ENCODE measurements around the gene SLC12A4. TPM values are rescaled to one million over a fixed set of nuclear protein-coding genes. Genes with fewer than 3 reads are reported as not detected.
"Not testable (repeated sequence)": the region's sequence is repeated elsewhere in the genome, so short reads cannot be mapped to it uniquely, and the experiment has no call there.

SLC12A4 gene
- total RNA-seq, 2 experiments from 2014 or later: 42.5 TPM

- H3K9me3 Mint-ChIP-seq (ENCODE audit: insufficient read depth); H3K36me3 Mint-ChIP-seq (ENCODE audit: low read depth); H3K27me3 Mint-ChIP-seq (ENCODE audit: low read depth): not testable (repeated sequence)
- CTCF ChIA-PET: interaction anchor here (0.8 to 3.0 kb wide), 9 partner anchors 10 to 64 kb away, joined by 3 to 16 read pairs (median 4); partner anchors contain the start of genes DDX28 and DUS2
- DNase-seq (peak; percentile 66), ATAC-seq (peak; percentile 83)
- Mint-ChIP-seq H3K4me1 (ENCODE audit: low read depth) (peaks cover 52% of the 10 kb centered on the region), H3K27ac (peak within 1 kb of the TSS; percentile 82), H3K4me3 (peak within 1 kb of the TSS; percentile 60)
- POLR2A ChIA-PET: interaction anchor here (0.7 to 3.7 kb wide), 17 partner anchors 9 to 193 kb away, joined by 3 to 48 read pairs (median 3); partner anchors contain the start of genes DDX28, DUS2, NFATC3 and PSKH1
These were observed 30.6 kb upstream of the SLC12A4 start, which contains the start of gene DPEP2 for GRCh38 chr16:67998779-67999688. DPEP2 (minus strand) TSS chr16:67999484; CDS start chr16:67993212, 6,272 bp downstream.

GRCh38 chr16:67998231-67998778, 29.9 kb upstream of the SLC12A4 start:
- not testable (repeated sequence) for H3K4me3 Mint-ChIP-seq; H3K9me3 Mint-ChIP-seq (ENCODE audit: insufficient read depth); DNase-seq; ATAC-seq; H3K27me3 Mint-ChIP-seq (ENCODE audit: low read depth); H3K36me3 Mint-ChIP-seq (ENCODE audit: low read depth)
- ChIA-PET POLR2A (interaction anchor here (0.8 to 3.7 kb wide), 10 partner anchors 15 to 87 kb away, joined by 3 to 48 read pairs (median 4); partner anchors contain the start of genes DDX28, DUS2, NFATC3 and PSMB10), CTCF (interaction anchor here (0.8 to 3.0 kb wide), 8 partner anchors 9 to 65 kb away, joined by 3 to 16 read pairs (median 4); partner anchors contain the start of genes DDX28 and DUS2)
- Mint-ChIP-seq H3K4me1 (ENCODE audit: low read depth) (peaks cover 58% of the 10 kb centered on the region), H3K27ac (peak overlapping the region; percentile 82)

GRCh38 chr16:67996666-67997065, 28.2 kb upstream of the SLC12A4 start:
- H3K36me3 Mint-ChIP-seq (ENCODE audit: low read depth): peaks cover 10% of the 10 kb centered on the region
- no peak for DNase-seq
- H3K27ac Mint-ChIP-seq: no peak overlapping the region
- ATAC-seq: no peak
- POLR2A ChIA-PET: interaction anchor here (1.3 kb wide), 1 partner anchor 27 kb away, joined by 4 read pairs; the partner anchor contains the start of genes DDX28 and DUS2
- CTCF ChIA-PET: interaction anchor here (0.6 to 1.8 kb wide), 3 partner anchors 44 to 113 kb away, joined by 3 to 5 read pairs (median 5); no protein-coding TSS in a partner anchor
- H3K4me1 Mint-ChIP-seq (ENCODE audit: low read depth): peaks cover 68% of the 10 kb centered on the region
- no peak overlapping the region for H3K4me3 Mint-ChIP-seq
- no peaks in the 10 kb centered on the region for H3K9me3 Mint-ChIP-seq (ENCODE audit: insufficient read depth)
- H3K27me3 Mint-ChIP-seq (ENCODE audit: low read depth): no peaks in the 10 kb centered on the region

DNA sequence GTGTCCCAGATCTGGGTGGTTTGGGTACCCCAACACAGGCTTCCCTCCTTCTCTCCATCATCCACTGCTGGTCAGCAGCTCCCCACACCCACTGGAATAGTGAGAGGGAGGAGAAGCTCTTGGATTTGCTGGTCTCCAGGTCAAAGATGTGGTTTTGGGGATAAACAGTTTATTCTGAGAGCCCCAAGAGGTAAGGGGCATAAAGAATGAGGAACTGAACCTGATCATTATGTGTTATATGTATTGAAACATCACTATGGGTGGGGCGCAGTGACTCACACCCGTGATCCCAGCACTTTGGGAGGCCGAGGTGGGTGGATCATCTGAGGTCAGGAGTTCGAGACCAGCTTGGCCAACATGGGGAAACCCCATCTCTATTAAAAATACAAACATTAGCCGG, 27.0 kb upstream of the SLC12A4 start:
- CTCF ChIA-PET: interaction anchor here (1.8 to 2.2 kb wide), 3 partner anchors 11 to 69 kb away, joined by 5 to 30 read pairs (median 14); no protein-coding TSS in a partner anchor
- ATAC-seq: no peak
- Mint-ChIP-seq H3K27ac (peak overlapping the region; percentile 81), H3K9me3 (ENCODE audit: insufficient read depth) (no peaks in the 10 kb centered on the region), H3K36me3 (ENCODE audit: low read depth) (peaks cover 10% of the 10 kb centered on the region), H3K27me3 (ENCODE audit: low read depth) (no peaks in the 10 kb centered on the region), H3K4me1 (ENCODE audit: low read depth) (peaks cover 61% of the 10 kb centered on the region), H3K4me3 (no peak overlapping the region)
- no peak for DNase-seq
- POLR2A ChIA-PET: interaction anchor here (0.8 to 1.3 kb wide), 3 partner anchors 28 to 49 kb away, joined by 3 to 4 read pairs (median 3); partner anchors contain the start of genes DDX28 and DUS2

GRCh38 chr16:67994040-67994408, 25.6 kb upstream of the SLC12A4 start:
- Mint-ChIP-seq H3K27ac (peak overlapping the region; percentile 97), H3K4me1 (ENCODE audit: low read depth) (peaks cover 47% of the 10 kb centered on the region), H3K4me3 (peak overlapping the region; percentile 78)
- H3K9me3 Mint-ChIP-seq (ENCODE audit: insufficient read depth); H3K36me3 Mint-ChIP-seq (ENCODE audit: low read depth); H3K27me3 Mint-ChIP-seq (ENCODE audit: low read depth): not testable (repeated sequence)
- ATAC-seq: peak; percentile 40
- ChIA-PET CTCF (interaction anchor here (0.7 to 2.2 kb wide), 16 partner anchors 9 to 234 kb away, joined by 3 to 30 read pairs (median 4); partner anchors contain the start of genes DDX28, DPEP2NB and DUS2), POLR2A (interaction anchor here (0.7 to 1.9 kb wide), 5 partner anchors 10 to 91 kb away, joined by 3 to 5 read pairs (median 4); partner anchors contain the start of genes DDX28, DUS2 and NFATC3)
- DNase-seq: peak; percentile 48

DNA sequence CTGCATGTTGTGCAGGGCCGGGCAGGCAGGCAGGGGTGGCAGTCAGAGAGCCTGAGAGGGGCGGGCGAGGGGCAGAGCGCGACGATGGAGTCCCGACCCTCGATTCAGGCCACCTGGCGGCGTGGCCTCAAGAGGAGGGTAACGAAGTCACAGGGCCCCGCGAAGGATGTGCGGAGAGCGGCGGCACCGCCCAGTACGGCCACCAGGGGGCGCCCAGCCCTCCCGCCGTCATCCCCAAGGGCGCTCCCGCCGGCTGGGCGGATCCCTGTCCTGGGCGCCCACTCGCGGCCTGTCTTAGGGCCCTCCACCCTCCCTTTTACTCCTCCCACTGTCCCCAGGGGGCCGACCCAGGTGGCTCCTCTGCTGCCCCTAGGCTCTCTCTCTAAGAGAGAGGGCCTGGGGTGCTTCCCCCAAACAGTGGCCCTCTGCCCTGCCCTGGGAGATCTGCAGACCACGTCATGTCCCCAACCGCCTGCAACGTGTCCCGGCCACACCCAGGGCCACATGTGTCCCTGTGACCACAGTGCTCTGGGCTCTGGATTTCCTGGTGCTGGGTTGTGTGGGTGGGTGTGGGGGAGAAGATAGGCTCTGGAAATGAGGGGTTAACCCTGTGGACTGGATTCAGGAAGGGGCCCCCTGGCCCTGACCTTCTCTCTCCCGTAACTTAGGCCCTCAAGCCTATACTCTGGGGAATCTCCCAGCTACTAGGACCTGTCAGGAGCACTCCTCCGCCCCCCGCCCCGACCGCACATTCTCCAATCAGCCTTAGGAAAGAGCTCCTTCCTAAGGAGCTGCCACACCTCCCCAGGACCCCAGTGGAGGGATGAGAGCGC, 25.0 kb upstream of the SLC12A4 start:
- CTCF ChIA-PET: interaction anchor here (0.7 to 2.2 kb wide), 16 partner anchors 9 to 235 kb away, joined by 3 to 30 read pairs (median 4); partner anchors contain the start of genes DDX28, DPEP2NB and DUS2
- peaks cover 42% of the 10 kb centered on the region for H3K4me1 Mint-ChIP-seq (ENCODE audit: low read depth)
- H3K36me3 Mint-ChIP-seq (ENCODE audit: low read depth): peaks cover 4% of the 10 kb centered on the region
- DNase-seq (peak; percentile 89), ATAC-seq (peak; percentile 93)
- H3K9me3 Mint-ChIP-seq (ENCODE audit: insufficient read depth): no peaks in the 10 kb centered on the region
- no peaks in the 10 kb centered on the region for H3K27me3 Mint-ChIP-seq (ENCODE audit: low read depth)
- POLR2A ChIA-PET: interaction anchor here (0.7 to 1.9 kb wide), 5 partner anchors 10 to 92 kb away, joined by 3 to 5 read pairs (median 4); partner anchors contain the start of genes DDX28, DUS2 and NFATC3
- H3K4me3 Mint-ChIP-seq: peak overlapping the region; percentile 78
- peak overlapping the region; percentile 97 for H3K27ac Mint-ChIP-seq

DNA sequence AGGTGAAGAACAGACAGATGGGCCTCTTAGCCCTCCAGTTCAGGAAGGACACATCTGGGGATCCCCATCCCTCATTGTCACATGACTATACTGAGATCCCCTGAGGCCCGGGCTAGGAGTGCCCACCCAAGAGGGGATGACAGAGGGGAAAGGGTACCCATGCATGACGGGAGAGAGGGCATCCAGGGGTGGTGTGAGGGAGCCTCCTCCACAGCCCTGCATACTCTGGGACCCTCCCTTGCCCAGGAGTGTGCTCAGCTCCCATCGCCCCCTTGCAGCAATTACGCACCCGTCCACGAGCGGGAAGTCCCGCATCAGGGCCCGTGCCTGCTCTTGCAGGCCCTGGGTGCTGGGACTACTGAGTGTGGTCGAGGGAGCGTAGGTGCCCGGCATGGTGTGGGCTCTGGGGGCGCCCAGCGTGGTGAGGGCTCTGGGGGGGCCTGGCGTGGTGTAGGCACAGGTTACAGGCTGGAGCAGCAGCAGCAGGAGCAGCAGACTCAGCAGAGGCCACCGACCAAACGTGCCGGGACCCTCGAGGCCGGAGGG, 24.3 kb upstream of the SLC12A4 start:
- ChIA-PET CTCF (interaction anchor here (1.0 to 2.5 kb wide), 6 partner anchors 9 to 274 kb away, joined by 3 to 18 read pairs (median 5); partner anchors contain the start of genes DDX28, DUS2 and GFOD2), POLR2A (no interaction called here)
- Mint-ChIP-seq H3K27me3 (ENCODE audit: low read depth) (no peaks in the 10 kb centered on the region), H3K4me1 (ENCODE audit: low read depth) (peaks cover 39% of the 10 kb centered on the region), H3K36me3 (ENCODE audit: low read depth) (peaks cover 4% of the 10 kb centered on the region), H3K9me3 (ENCODE audit: insufficient read depth) (no peaks in the 10 kb centered on the region), H3K27ac (peak overlapping the region; percentile 97), H3K4me3 (no peak overlapping the region)
- no peak for DNase-seq
- no peak for ATAC-seq

- H3K36me3 Mint-ChIP-seq (ENCODE audit: low read depth): no peaks in the 10 kb centered on the region
These were observed 21.6 kb upstream of the SLC12A4 start for GRCh38 chr16:67990018-67990386.

DNA sequence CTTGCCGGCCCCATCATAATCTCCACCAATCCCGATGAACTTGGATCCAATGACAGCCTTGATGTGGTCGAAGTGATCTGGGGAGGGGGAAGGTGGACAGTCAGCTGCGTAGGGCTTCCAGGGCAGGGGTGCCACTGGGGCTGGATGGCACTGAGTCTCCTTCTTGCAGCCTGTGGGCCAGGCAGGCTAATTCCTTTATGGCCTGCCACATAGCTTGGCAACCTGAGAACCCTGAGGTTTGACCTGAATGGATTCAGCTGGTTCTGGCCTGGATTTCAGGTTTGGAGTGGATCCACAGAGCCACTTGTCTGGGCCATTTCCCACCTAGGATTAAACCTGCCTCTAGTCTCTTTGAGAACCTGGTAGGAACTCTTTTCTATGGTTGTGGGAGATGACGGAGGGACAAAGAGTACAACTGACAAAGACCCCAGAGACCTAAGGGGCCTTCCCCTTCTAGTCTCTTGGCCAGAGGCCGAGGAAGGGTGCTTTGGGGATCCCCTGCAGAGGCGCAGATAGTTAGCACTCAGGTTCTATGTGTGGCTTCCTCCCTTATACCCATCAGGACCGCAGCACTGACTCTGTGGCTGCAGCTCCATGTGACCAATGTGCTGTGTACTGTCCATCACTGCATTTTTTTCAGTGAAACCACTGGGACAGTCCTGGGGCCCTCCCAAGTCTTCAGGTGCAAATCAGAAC, 21.0 kb upstream of the SLC12A4 start:
- ATAC-seq (no peak), DNase-seq (no peak)
- H3K4me1 Mint-ChIP-seq (ENCODE audit: low read depth): peaks cover 29% of the 10 kb centered on the region
- ChIA-PET POLR2A (interaction anchor here (2.1 kb wide), 1 partner anchor 10 kb away, joined by 4 read pairs; the partner anchor contains the start of gene DPEP2), CTCF (interaction anchor here (0.6 to 1.8 kb wide), 4 partner anchors 9 to 51 kb away, joined by 3 to 7 read pairs (median 5); no protein-coding TSS in a partner anchor)
- no peaks in the 10 kb centered on the region for H3K36me3 Mint-ChIP-seq (ENCODE audit: low read depth)
- H3K4me3 Mint-ChIP-seq: no peak overlapping the region
- H3K27me3 Mint-ChIP-seq (ENCODE audit: low read depth): no peaks in the 10 kb centered on the region
- no peaks in the 10 kb centered on the region for H3K9me3 Mint-ChIP-seq (ENCODE audit: insufficient read depth)
- H3K27ac Mint-ChIP-seq: no peak overlapping the region

More at GRCh38 chr16:67990018-67990386, 21.6 kb upstream of the SLC12A4 start:
- Mint-ChIP-seq H3K27me3 (ENCODE audit: low read depth) (no peaks in the 10 kb centered on the region), H3K4me3 (no peak overlapping the region), H3K9me3 (ENCODE audit: insufficient read depth) (no peaks in the 10 kb centered on the region), H3K4me1 (ENCODE audit: low read depth) (peaks cover 28% of the 10 kb centered on the region), H3K27ac (no peak overlapping the region)
- ATAC-seq: no peak
- POLR2A ChIA-PET: interaction anchor here (2.1 kb wide), 1 partner anchor 9 kb away, joined by 4 read pairs; the partner anchor contains the start of gene DPEP2
- CTCF ChIA-PET: interaction anchor here (1.4 to 1.8 kb wide), 3 partner anchors 9 to 51 kb away, joined by 4 to 7 read pairs (median 6); no protein-coding TSS in a partner anchor
- DNase-seq: no peak

DNA sequence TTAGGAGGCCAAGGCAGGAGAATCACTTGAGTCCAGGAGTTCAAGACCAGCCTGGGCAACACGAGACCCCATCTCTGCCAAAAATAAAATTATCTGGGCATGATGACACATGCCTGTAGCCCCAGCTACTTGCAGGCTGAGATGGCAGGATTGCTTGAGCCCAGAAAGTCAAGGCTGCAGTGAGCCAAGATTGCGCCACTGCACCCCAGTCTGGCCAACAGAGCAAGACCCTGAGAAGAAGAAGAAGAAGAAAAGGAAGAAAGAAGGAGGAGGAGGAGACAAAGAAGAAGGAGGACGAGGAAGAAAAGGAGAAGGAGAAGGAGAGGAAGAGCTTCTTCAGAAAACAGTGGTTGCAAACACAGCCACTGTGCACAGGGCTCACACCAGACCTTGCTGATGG, 20.2 kb upstream of the SLC12A4 start:
- Mint-ChIP-seq H3K27ac (no peak overlapping the region), H3K9me3 (ENCODE audit: insufficient read depth) (no peaks in the 10 kb centered on the region), H3K4me1 (ENCODE audit: low read depth) (peaks cover 30% of the 10 kb centered on the region), H3K36me3 (ENCODE audit: low read depth) (no peaks in the 10 kb centered on the region), H3K4me3 (no peak overlapping the region), H3K27me3 (ENCODE audit: low read depth) (no peaks in the 10 kb centered on the region)
- ATAC-seq (no peak), DNase-seq (no peak)
- ChIA-PET POLR2A (interaction anchor here (2.1 kb wide), 1 partner anchor 11 kb away, joined by 4 read pairs; the partner anchor contains the start of gene DPEP2), CTCF (interaction anchor here (0.6 to 3.0 kb wide), 5 partner anchors 10 to 55 kb away, joined by 3 to 9 read pairs (median 4); no protein-coding TSS in a partner anchor)

Data from activated CD8-positive, alpha-beta T cell treated with anti-CD3 and anti-CD28 coated beads, Interleukin-2, amount 10 ng/mL, durations not matched to agents 7 days and 5 days (primary cell).